NOMO-1 treated with dmso at 0.1 percent for 144 hours (cell line): ENCODE data around the gene PDCL3.

Experiments
- DNase-seq: peaks from one replicate; lab custom pipeline; 2025; ENCODE audit not compliant: unreplicated experiment; lab: John Stamatoyannopoulos, UW

Gene PDCL3

DNA sequence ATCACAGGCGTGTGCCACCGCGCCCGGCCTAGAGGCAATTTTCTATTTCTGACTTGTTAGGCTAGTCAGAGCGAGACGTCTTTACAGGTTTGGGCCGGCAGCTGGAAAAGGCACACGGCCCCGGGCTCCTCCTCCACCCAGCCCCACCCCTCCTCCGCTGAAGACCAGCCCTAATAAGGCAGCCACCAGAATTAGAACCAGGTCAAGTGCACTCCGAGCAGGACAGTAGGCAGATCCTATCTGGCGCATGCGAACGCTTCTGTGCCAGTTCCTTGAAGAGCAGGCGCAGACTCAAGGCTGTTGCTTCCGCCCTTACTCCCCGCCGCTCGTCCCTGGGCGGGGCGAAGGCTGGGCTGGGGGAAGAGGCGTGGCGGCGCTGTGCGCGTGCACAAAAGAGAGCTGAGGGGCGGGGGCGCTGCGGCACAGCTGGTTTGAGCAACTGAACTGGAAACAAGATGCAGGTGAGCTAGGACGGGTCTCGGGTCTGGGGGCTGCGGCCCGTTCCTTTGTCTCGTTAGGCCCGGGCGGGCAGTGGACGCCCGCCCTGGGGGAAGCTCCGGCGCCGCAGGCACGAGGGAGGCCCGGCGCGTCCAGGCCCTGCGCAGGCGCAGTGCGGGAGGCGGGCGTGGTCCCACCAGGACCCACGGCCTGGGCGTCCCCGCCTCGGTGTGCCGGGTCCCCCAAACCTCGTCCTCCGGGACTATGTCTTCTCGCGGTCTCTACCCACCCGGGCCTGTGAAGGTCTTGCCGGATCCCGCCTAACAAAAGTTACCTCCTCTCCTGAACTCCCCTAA is at the start of gene PDCL3:
Gene PDCL3, plus strand, starts transcription at position 381 of the 794 bp plus-strand sequence. Its CDS starts 75 bp downstream, at position 456.
- peak; percentile 96 for DNase-seq

GRCh38 chr2:100513650-100514049 is 49.1 kb upstream of the PDCL3 start:
- DNase-seq = peak; percentile 15

DNA sequence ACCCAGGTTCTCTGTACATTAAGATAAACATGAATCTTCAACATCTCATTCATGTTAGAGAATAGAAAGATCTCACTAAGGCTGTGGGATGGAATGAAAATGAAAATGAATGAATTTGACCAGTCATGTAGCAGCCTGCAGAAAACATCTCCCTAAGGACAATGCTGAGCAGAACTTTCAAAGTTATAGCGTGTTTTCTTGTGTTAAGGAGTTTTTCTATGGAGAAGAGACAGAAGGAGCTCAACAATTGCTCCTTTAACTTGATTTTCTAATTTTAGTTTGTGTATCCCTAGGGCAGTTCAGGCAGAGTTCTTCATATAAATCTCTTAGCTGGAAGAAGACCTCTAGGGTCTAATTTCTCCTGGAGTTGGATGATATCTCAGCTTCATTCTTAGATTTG is 45.2 kb upstream of the PDCL3 start:
- no peak for DNase-seq

DNA sequence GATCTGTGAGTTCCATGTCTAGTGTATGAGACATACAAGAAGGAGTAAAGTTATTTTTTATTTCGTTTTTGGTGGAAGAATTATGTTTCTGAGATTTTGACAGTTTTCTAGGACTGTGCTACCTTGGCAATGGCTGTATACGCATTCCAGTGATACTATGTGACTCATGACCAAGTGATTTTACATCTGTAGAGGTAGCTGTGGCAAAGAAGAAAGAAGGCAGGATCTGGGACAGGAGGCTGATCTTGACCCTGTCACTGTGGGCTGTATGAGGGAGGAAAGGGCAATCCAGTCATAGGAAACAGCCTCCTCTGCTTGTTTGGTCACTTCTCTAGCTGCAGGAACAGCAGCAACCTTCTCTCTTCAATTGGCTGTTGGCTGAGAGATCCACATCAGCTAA is 44.0 kb upstream of the PDCL3 start:
- DNase-seq = no peak

- DNase-seq = no peak
These were observed 42.6 kb upstream of the PDCL3 start for GRCh38 chr2:100520224-100520623.

DNA sequence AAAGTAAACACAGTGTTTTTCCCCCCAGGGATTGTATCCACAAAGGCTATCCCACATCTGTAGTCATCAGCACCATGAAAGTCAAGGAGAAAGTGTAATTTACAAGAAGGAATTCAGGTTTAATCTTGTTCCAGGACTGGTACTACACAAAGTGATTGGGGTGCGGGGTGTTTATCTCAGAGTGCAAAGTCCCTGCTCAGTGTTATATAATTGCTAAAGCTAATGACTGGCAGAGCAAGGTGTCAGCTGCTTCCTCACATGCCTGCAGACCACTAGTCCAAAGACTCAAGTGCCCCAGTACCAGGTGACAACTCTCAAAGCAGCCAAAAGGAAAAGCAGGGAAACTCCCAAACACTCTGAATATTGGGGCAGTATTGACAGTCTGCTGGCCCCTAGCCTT is 40.4 kb upstream of the PDCL3 start:
- DNase-seq = no peak

- no peak for DNase-seq
These were observed 38.5 kb upstream of the PDCL3 start for GRCh38 chr2:100524331-100524730.

DNA sequence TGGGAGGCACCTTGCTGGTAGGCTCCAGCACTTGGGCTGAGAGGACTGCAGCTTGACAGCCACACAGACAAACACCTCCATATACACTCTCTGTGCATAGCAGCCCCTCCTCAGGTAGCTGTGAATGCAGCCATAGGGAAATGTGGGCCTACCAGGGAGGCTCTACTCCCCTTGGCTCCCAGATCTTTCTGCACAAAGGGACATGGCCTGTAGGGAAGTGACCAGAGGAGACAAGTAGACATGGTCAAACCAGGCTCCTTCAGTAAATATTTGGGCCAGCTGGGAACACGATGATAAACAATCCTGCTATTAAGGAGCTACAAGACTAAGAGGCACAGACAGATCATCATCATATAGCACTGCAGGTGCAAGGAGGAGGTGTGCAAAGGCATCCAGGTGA is 35.9 kb upstream of the PDCL3 start:
- no peak for DNase-seq

DNA sequence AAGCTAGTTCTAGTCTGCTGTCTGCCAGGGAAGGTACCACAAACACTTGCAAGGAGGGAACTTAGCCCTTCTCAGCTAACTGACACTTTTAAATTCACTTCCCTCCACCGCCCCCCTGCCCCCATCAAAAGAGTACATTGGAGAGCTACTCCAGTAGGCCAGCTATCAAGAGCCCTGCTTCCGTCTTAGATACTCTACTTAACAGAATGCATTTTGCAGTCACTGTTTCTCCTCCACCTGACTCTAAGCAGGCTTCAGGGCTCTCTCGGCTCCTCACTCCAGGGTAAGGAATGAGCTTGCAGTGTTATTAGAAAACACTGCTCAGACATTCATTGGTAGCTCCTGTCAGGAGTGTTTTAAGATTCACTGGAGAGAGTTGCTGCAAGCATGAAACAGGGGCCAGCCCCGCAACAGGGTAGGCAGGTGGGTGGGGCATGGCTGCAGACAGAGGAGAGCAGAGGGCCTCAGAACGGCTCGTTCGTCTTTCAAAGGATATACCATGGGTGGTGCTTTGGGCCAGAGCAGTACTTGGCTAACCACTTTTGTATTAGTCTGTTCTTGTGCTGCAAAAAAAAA is 35.3 kb upstream of the PDCL3 start:
- DNase-seq = no peak

GRCh38 chr2:100529176-100529575 is 33.6 kb upstream of the PDCL3 start:
- no peak for DNase-seq

DNA sequence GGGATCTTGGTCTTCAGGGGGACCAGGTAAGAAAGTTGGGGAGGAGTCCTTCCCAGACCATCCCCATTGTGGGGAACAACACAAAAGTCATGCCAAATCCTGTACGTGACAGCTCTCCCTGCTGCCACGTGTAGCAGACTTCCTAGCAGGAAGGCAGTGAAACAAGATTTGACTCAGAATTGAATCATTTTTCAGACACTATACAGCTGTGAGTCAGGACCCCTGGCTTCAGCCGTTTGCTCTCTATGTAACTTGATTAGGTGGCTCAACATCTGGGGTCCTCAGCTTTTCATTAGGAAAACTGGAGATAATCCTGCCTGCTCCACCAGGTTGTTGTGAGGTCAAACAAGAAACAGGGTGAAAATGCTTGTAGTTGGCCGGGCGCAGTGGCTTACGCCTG is 32.9 kb upstream of the PDCL3 start:
- no peak for DNase-seq

GRCh38 chr2:100535855-100536254 is 26.9 kb upstream of the PDCL3 start:
- DNase-seq = no peak

- no peak for DNase-seq
These were observed 24.9 kb upstream of the PDCL3 start for GRCh38 chr2:100537918-100538317.

DNA sequence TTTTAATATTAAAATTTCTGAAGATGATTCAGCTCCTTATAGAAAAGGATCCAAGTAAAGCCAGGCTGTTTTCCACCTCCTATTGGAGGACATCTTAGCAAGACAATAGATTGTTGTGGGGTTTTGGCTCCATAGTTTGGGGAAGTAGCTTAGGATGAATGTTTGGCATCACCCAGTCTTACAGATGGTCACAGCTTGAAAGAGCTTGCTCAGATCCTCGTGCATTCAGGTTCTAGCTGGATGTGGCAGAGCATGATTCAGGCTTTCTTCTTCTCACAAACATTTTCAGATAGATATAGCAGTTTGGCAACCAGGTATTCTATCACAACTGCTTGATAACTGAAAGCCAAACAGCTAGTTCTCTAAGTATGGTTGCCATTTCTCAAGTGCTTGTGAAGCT is 23.6 kb upstream of the PDCL3 start:
- DNase-seq = no peak

DNA sequence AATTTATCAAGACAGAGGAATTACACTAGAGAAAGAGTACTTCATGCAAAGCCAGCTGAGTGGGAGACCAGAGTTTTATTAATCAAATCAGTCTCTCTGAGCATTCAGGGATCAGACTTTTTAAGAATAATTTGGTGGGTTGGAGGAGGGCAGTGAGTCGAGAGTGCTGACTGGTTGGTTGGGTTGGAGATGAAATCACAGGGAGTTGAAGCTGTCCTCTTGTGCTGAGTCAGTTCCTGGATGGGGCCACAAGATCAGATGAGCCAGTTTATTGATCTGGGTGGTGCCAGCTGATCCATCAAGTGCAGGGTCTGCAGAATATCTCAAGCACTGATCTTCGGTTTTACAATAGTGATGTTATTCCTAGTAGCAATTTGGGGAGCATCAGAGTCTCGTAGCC is 21.4 kb upstream of the PDCL3 start:
- no peak for DNase-seq

- DNase-seq = no peak
These were observed 20.4 kb upstream of the PDCL3 start for GRCh38 chr2:100542418-100542817.

DNA sequence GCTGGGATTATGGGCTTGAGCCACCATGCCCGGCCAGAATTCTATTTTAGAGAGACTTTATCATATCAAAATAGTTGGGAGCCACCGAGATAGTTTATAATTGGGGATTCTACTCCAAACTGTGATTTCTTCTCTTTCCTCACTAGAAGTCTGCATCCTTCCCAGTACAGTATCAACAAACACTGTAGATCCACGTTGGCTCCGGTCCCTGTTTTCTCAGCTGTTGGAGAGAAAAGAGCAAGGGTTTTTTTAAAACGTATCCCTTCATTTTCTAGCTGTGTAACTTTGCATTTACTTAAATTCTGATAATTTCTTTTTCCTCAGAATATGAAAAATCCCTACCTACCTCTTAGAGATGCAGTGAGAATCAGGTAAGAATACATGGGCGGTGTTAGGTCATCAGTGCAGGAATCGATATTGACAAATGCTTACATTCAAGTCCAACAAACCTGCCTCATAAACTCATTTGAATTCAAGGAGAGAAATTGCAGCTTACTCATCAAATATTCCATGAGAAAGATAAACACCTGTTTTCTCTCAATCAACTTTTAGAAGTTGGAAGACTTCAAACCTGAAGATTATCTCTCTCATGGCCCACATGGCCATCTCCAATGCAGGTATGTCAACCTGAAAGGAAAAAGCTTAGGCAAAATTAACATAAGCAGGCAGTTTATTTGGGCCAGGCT is 17.7 kb upstream of the PDCL3 start:
- DNase-seq = no peak

GRCh38 chr2:100546469-100546868 is 16.3 kb upstream of the PDCL3 start:
- DNase-seq = no peak

- DNase-seq = no peak
These were observed 14.0 kb upstream of the PDCL3 start for GRCh38 chr2:100548771-100549170.

DNA sequence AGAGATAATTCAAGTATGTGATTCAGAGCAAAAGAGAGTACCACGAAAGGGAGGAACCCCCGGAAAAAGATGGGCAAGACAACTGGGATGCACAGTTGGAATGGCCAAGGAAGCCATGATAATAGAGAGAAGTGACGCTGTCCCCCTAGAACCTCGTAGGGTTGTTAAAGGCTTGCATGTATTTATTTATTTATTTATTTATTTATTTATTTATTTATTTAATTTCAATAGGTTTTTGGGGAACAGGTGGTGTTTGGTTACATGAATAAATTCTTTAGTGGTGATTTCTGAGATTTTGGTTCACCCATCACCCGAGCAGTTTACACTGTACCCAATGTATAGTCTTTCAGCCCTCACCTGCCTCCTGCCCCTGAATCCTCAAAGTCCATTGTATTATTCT is 11.5 kb upstream of the PDCL3 start:
- DNase-seq = no peak

DNA sequence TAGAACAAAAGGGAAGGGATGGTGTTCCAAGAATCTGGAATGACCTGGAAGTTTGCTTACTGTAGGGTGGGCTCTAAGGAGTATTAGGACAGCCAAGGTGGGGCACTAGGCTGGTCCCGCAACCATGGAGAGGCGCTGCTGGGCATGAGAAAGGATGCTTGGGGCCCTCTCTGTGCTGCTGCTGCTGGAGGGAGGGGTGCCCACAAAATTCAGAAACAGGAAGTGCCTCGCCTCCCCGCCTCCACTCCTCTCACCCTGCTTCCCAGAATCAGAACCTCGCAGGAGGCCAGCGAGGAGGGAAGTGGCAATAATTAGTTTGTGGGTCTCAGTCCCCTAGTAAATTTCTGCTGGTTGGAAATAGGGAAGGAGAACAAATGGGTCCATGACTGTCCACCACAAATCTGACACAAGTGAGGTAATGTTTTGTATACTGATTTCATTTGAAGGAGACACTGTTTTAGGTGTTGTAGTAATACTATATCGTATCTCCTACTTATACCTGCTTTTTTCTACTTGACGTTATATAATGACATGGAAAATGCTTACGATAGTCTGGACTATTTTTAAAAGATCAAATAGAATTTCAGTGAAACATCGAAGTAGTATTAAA is 7.9 kb upstream of the PDCL3 start:
- DNase-seq = peak; percentile 33

- no peak for DNase-seq
These were observed 6.0 kb upstream of the PDCL3 start for GRCh38 chr2:100556746-100557145.
